GM21447 (cell line): ENCODE results near the gene NCOA4.
A peak's percentile ranks its signal among the peaks of the same experiment; 100 is the strongest.
"Not testable (repeated sequence)": the region's sequence is repeated elsewhere in the genome, so short reads cannot be mapped to it uniquely, and the experiment has no call there.

Experiments used
- ATAC-seq: cut with Tn5 transposase; IDR thresholded peaks from one replicate; pipeline ENCODE4 v1.9.1; 2021; ENCODE audit not compliant: unreplicated experiment

The NCOA4 gene

GRCh38 chr10:46030091-46030937, at the start of gene NCOA4:
Gene NCOA4, minus strand, starts transcription at chr10:46030623. Its CDS starts 13,943 bp downstream, at chr10:46016680.
- peak; percentile 97 for ATAC-seq

GRCh38 chr10:46079831-46080585, 49.6 kb upstream of the NCOA4 start:
- ATAC-seq = no peak

GRCh38 chr10:46077731-46078413, 47.4 kb upstream of the NCOA4 start:
- ATAC-seq = no peak

DNA sequence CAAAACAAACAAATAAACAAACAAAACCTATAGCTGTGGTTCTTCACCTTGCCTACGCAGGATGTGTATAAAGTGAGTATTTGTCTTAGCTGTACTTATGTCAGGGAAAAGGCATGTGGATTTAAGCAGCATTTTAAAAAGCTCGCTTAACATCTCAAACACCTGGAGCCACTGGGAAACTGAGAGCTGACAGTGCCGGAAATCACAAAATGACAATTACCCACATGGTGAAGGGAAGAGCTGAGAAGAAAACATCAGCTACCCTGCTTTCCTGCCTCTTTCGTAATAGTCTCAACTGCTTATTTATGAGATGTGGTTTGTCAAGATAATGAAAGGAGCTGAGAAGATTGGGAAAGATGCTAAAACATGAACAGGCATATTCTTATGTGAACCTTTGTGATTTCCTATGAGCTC, 46.7 kb upstream of the NCOA4 start:
- no peak for ATAC-seq

- no peak for ATAC-seq
Measured at GRCh38 chr10:46075869-46076268, 45.4 kb upstream of the NCOA4 start.

- ATAC-seq = no peak
Measured at GRCh38 chr10:46074196-46074946, 43.9 kb upstream of the NCOA4 start.

GRCh38 chr10:46073564-46073963, 43.1 kb upstream of the NCOA4 start:
- no peak for ATAC-seq

DNA sequence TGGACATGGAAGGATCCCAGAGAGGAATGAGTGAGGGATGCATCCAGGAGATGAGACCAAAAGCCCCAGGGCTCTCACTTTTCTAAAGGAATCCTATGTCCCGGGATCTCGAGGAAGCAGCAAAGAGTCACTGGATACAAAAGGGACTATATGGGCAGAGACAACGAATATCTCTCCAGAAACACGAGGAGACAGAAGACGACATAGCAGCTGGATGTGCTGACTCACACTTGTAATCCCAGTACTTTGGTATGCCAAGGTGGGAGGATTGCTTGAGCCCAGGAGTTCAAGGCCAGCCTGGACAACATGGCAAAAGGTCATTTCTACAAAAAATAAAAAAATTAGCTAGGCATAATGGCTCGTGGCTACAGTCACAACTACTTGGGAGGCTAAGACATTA, 40.3 kb upstream of the NCOA4 start:
- ATAC-seq = no peak

DNA sequence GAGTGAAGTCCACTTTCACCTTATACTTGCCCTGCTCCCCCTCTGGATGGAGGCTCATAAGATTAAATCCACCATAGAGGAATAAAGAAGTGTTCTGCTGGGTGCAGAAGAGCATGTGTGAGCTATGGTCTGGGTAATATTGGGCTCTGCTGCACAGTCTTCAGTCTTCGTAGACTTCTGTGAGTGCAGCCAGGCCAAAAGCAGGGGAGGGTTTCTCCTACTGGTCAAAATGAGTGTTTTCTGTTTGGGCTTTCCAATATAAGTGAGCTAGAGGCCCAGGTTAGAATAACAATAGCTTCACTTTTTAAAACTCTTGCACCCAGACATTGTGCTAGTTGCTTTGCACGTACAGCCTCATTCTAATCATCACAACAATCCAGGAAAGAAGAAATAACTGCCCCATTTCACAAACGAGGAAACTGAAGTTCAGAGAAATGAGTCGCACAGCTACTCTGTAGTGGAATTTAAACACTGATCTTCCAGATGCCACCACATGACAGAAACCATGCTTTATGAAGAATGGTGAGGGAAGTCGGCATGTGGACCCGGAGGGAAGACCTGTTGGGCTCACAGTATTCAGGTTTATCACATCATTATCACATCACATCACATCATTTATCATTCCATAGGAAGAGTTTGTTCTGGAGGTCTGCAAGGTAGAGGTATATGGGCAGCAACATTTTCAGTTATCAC, 39.5 kb upstream of the NCOA4 start:
- ATAC-seq = no peak

DNA sequence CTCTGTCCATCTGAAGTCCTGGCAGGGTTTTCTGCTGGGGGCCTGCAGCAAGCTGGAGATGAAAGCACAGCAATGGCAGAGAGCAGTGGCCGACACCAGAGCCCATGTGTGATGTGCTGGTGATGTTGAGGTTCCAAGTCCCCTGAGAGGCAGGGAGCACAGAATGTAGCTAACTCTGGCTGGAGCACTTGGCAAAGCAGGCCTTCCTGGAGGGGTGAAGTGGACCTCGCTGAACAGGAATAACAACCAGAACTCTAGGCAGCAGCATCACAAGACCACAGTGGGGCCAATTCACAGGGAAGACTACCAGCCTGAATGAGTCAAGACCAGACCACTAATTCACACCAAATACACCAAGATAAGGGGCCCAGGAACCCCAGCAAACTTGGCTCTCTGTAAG, 38.5 kb upstream of the NCOA4 start:
- ATAC-seq = no peak

GRCh38 chr10:46068117-46068516, 37.7 kb upstream of the NCOA4 start:
- no peak for ATAC-seq

GRCh38 chr10:46064269-46064817, 33.9 kb upstream of the NCOA4 start:
- ATAC-seq = no peak

DNA sequence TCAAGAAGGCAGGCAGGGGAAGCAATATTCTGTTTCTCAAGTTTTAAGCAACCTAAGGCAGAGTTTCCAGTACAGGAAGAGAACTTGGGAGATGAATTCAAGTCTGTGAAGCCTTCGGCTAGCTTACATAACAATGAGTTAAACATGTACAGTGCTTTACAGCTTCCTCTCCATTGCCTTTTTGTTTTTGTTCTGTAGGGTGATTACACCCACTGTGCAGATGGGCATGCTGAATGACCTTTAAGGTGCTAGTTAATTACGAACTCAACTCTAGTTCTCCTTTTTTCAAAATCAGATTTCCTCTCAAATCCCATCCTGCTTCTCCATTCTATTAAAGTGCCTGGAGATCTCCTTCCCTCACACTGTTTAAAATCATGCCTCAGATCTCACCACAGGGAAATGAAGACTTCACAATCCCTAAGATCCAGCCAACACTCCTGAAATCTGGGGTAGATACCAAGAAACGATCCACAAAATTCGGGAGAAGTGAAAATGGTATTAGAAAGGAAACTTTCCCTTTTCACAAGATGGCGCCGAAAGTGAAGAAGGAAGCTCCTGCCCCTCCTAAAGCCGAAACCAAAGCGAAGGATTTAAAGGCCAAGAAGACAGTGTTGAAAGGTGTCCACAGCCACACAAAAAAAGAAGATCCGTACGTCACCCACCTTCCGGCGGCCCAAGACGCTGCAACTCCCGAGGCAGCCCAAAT, 32.5 kb upstream of the NCOA4 start:
- no peak for ATAC-seq

DNA sequence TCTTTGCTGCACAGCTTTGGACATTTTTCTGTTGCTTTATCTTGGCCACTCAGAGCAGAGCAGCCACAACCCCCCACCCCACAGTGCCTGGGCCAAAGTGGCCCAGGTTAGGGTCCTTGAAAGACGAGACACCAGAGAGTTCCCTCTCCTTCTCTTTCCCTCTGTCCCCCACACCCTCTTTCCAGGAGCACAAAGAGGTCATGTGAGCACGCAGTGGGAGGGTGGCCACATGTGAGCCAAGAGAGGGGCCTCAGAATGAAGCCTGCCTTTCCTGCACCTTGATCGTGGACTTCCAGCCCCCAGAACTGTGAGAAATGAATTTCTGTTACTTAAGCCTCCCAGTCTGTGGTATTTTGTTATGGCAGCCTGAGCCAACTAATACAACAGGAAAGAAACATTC, 30.3 kb upstream of the NCOA4 start:
- no peak for ATAC-seq

DNA sequence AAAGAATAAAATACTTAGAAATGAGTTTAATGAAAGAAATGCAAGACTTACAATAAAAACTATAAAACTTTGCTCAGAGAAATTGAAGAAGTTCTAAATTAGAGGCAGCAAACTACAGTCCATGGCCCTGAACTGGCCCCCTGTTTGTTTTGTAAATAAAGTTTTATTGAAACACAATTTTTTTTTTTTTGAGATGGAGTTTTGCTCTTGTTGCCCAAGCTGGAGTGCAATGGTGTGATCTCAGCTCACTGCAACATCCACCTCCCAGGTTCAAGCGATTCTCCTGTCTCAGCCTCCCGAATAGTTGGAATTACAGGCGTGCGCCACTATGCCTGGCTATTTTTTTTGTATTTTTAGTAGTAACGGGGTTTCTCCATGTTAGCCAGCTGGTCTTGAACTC, 27.5 kb upstream of the NCOA4 start:
- not testable (repeated sequence) for ATAC-seq

- ATAC-seq = no peak
Measured at GRCh38 chr10:46057038-46057437, 26.6 kb upstream of the NCOA4 start.

DNA sequence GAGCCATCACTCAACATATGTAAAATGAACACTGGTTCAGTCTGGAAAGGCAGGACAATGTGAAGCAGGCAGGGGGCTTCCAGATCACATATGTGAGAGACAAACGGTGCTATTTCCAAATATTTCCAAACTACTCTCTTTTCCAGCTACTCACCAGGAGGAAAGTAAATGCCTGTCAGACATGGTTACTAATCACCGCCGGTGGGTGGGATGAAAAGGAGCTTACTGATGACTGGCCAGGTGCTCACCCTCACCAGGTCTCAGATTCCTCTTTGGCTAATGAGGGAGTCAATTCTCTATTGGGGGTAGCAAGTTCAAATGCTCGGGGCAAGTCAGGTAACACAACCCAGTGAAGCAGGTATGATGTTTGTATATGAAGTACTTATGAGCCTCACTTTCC, 25.3 kb upstream of the NCOA4 start:
- ATAC-seq = no peak

DNA sequence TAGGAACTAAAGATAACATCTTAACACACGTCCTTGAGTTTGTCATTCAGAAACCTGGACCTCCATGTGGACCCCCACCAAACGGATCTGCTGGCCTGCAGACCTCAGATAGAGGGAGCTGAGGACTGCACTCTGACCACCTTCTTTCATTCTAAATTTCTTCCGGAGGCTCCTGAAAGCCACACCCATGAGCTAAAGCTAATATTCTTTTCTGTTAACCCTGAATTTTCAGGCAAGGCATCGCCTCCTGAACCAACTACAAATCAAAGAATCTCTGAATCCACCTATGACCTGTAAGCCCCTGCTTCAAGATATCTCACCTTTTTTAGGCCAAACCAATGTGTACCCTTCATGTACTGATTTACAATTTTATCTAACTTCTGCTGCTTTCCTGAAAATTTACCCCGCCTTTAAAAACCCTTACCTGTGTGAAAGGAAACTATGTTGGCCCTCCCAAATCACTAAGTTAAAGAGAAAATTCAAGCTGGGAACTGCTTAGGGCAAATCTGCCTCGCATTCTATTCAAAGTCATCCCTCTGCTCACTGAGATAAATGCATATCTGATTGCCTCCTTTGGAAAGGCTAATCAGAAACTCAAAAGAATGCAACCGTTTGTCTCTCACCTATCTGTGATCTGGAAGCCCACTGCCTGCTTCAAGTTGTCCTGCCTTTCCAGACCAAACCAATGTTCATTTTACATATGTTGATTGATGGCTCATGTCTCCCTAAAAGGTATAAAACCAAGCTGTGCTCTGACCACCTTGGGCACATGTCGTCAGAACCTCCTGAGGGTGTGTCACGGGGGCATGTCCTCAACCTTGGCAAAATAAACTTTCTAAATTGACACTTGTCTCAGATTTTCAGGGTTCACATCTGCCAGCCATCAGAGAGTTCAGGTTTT, 23.4 kb upstream of the NCOA4 start:
- ATAC-seq = no peak
